Activated CD8-positive, alpha-beta memory T cell treated with anti-CD3 and anti-CD28 coated beads for 1 hour (primary cell): ENCODE results near the gene MUS81.
"Not testable (repeated sequence)": the region's sequence is repeated elsewhere in the genome, so short reads cannot be mapped to it uniquely, and the experiment has no call there.

Source experiments
- DNase-seq, 2 donors: peaks; one replicate each; pipeline ENCODE4 v3.0.0-alpha.2; 2020; ENCODE audit warnings: low read depth in 1 of 2; ENCODE audit errors: extremely low read depth in 1 of 2

The MUS81 gene

GRCh38 chr11:65847746-65848145 is 12.5 kb upstream of the MUS81 start:
- no peak for DNase-seq

DNA sequence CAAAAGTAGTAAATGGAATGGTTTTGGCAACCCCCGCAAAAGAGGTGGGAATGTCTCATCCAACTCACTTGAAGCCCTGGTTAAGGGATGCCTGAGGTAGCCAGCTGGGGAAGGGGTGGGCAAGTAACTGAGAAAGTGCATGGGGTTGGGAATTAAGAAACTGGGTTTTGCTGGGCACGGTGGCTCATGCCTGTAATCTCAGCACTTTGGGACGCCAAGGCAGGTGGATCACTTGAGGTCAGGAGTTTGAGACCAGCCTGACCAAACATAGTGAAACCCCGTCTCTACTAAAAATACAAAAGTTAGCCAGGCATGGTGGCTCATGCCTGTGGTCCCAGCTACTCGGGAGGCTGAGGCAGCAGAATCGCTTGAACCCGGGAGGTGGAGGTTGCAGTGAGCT is 11.5 kb upstream of the MUS81 start:
- not testable (repeated sequence) for DNase-seq

DNA sequence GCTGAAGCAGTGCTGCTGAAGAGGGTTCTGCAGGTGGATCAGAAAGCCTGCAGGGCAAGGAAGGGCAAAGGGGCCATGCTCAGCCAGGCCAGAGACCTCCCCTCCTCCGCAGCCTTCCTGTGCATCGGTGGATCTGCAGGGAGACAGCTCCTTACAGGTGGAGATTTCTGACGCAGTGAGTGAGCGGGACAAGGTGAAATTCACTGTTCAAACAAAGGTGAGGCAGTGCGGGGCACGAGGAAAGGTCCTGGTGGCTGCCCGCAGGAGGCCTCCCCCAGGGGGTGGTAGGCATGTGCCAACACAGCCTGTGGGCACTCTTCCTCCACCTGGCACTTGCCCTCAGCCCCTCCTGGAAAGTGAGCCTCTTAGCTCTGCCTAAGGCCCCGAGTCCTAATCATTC is 10.9 kb upstream of the MUS81 start:
- DNase-seq, result no peak

- DNase-seq, result no peak
These were observed 10.4 kb upstream of the MUS81 start for GRCh38 chr11:65849771-65850216.

- DNase-seq, result no peak
These were observed 9.8 kb upstream of the MUS81 start for GRCh38 chr11:65850217-65851082.

GRCh38 chr11:65851083-65851579 is 9.1 kb upstream of the MUS81 start:
- DNase-seq, result no peak

- no peak for DNase-seq
These were observed 8.3 kb upstream of the MUS81 start for GRCh38 chr11:65851811-65852507.

DNA sequence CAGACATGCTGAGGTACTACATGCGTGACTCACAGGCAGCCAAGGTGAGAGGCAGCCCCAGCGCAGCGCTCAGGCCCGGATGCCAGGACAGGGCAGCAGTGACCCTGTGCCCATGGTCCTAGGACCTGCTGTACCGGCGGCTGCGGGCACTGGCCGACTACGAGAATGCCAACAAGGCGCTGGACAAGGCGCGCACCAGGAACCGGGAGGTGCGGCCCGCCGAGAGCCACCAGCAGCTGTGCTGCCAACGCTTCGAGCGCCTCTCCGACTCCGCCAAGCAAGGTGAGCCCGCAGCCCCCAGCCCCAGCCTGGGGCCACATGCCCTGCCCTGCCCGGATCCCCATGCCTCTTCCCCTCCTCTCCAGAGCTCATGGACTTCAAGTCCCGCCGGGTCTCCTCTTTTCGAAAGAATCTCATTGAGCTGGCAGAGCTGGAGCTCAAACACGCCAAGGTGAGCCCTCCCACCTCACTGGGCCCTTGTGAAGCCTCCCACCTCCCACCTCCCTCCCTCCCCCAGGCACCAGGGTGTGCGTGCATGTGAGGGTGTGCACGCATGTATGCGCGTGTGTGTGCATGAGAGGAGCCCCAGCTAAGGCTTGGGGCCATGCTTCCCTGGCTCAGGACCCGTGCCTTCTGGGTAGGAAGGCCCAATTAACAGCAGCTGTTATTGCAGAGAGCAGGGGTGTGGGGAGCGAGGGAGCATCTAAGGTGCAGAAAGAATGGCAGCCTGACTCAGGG is 7.6 kb upstream of the MUS81 start:
- DNase-seq, result no peak

GRCh38 chr11:65853246-65853979 is 6.8 kb upstream of the MUS81 start:
- no peak for DNase-seq

DNA sequence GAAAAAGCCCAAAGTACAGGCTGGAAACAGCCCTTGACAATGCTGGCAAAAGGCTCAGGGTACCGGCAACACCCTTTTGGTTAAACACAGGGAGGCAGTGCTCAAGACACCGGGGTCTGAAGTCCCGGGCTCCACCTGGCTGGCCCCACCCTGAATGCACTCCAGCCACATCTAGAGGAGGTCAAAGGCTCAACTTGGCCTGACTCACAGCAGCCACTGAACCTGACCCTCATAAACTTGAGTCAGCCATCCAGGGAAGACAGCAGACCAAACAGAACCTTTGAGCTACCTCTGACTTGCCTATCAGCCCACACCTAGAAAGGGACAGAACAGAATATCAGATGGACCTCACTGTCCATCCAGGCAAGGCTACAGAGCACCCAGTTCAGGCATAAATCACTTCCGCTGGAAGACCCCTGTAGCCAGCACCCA is 6.1 kb upstream of the MUS81 start:
- no peak for DNase-seq

DNA sequence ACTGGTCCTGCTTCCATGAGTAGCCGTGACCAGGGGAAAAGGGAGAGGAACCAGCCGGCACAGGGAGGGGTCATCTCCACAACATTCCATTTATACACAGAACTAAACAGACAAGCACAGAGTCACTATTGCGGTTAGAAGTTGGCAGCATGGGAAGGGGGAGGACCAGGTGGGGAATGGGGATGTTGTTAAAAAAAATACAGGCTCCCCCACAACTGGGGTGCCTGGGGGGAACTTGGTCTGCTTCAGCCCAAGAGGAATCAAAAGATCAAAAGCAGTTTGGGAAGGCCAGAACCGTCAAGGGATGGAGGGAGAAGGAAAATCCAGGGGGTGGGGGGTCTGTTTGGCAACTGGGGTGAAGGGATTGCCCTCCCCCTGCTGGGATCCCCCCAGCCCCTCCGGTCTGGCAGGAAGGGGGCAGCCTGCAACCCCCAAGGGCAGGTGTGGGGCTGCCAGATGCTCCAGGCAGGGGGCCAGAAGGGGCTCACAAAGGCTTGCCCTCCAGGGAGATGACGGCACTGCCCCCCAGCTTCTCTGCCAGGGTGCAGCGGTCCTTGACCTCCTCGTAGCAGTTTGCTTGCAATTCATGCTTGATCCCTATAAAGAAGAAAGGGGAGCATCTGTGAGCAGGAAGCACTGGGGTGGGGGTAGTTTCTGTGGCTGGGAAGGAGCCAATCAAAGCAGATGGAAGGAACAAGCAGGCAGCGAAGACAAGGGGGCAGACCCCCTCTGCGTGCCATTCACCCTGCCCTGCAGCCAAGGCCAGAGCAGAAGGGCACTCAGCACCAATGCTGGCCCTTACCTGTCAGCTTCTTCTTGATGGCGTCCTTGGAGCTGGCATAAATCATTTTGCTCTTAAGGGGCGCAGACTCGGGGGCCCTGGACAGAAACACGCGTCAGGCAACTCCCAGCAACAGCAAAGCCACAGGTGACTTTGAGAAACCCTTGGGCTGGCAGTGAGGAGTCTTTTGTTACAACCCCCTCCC is 5.1 kb upstream of the MUS81 start:
- DNase-seq, result no peak

- no peak for DNase-seq
These were observed 4.3 kb upstream of the MUS81 start for GRCh38 chr11:65855927-65856363.

- DNase-seq, result peak; percentile 49 to 77
These were observed 3.3 kb upstream of the MUS81 start for GRCh38 chr11:65856689-65857499.

- peak in 1 of 2 donors; percentile 58 for DNase-seq
These were observed 2.8 kb upstream of the MUS81 start for GRCh38 chr11:65857500-65857852.

DNA sequence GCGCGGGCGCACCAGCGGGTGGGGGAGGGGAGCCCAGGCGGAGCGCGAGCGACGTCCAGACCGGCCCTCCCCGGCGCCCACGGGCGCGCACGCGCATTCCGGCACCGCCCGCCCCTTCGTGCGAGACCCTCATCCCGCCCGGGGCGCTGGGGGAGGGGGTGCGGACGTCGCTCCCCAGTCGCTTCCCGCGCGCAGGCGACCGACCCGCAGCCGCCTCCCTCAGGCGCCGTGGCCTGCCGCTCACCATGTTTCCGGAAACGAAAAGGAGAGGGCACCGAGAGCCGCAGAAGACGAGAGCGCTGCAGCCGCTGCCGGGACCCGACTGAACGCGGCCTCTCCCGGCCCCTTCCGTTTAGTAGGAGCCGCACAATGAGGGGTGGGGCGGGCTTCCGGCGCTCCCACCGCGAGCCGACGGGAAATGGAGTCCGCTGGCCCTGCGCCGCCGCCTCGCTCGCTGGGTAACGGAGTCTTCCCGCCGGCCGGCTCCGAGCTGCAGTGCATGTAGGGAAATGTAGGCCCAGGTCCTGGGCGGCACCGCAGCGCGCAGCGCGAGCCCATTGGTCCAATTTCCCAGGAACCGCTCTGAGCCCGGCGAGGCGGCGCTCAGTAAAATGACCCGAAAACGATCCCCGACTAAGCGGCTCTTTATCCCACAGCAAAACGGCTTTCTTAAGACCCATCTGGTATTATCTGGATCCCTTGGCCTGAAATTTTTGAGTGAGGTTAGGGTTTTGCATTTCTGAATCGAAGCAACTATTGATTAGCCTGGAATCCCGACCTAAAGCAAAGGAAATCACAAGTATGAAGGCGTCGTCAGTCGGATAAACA is 2.2 kb upstream of the MUS81 start, which contains the start of gene CFL1:
Gene CFL1 (minus strand): TSS at position 328 of the 828 bp plus-strand sequence. CDS start 81 bp downstream, at position 247.
- peak; percentile 88 to 95 for DNase-seq

DNA sequence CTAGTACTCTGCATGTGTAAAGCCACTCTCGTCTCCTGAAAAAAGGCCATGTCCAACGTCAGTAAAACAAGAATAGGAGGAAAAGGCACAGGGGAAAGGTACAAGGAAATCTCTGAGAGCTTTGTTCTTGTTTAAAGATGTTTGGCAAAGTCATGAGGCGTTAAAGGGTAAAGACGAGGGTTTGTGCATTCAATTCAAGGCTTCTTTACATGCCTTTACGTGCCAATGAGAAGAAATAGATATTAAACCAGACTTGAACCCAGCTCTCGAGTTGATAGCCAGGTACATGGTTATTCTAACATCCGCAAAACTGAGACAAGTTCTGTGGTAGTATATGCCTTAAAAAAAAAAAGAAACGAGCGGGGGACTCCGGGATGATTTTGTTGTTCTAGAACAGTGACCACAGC is 1.5 kb upstream of the MUS81 start:
- DNase-seq, result no peak

- peak; percentile 94 to 98 for DNase-seq
These were observed 980 bp upstream of the MUS81 start for GRCh38 chr11:65859095-65859811.
